C4-2B (cell line): ENCODE data around the gene ABCG5.

ENCODE experiments used
- H3K27ac ChIP-seq: fragments of 450-650 bp; 2 replicates; pipeline ENCODE4 v1.5.1; 2017
- ZFX ChIP-seq: fragments of 450-650 bp; IDR thresholded peaks from 2 replicates; pipeline ENCODE4 v1.6.1; 2017
- TF ChIP-seq, protein P1 (sequence below): fragments of 450-650 bp; conservative IDR thresholded peaks from 2 replicates; pipeline ENCODE4 v1.5.1; 2017; ENCODE audit warnings: mild to moderate bottlenecking

ABCG5 gene

DNA sequence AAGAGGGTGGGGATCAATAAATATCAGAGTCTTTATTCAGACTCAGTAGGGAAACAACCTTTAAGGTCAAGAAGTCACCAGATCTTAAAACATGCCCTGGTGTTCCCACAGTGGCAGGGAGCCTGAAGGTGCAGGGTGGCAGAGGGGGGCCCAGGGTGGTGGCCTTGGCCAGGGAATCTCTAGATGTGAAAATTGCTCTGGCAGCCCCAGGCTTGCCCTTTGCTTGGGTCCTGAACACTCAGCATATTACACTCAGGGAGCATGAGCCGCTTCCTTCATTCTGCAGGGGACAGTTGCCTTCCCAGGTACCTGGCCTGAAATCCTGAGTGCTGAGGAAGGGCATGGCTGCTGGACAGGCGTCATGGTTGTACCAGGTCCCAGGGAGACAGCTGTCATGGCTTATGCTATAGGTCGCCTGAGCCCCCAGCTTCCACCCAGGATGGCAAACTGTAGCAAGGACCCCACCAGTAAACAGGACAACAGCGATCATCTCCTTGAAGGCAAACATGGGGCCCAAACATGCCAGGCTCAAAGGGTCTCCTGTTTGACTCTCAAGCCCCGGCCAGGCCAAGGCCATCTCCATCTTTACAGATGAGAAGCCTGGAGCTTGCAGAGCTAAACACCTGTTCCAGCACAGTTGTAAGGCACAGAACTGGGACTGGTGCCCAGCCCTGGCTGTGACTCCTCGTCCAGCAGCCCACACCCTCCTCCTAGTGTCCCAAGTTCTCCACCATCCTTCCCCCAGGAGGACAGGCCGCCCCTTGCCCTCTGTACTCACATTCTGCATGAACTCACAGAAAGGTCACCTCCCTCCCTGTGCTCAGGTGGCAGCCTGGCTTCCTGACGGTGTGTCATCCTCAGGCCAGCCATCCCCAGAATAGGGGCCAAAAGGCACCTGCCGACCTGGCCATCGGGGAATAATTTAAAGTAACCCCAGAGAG is 14.8 kb upstream of the ABCG5 start:
- no peak overlapping the region for H3K27ac ChIP-seq
- TF ChIP-seq, protein P1, sequence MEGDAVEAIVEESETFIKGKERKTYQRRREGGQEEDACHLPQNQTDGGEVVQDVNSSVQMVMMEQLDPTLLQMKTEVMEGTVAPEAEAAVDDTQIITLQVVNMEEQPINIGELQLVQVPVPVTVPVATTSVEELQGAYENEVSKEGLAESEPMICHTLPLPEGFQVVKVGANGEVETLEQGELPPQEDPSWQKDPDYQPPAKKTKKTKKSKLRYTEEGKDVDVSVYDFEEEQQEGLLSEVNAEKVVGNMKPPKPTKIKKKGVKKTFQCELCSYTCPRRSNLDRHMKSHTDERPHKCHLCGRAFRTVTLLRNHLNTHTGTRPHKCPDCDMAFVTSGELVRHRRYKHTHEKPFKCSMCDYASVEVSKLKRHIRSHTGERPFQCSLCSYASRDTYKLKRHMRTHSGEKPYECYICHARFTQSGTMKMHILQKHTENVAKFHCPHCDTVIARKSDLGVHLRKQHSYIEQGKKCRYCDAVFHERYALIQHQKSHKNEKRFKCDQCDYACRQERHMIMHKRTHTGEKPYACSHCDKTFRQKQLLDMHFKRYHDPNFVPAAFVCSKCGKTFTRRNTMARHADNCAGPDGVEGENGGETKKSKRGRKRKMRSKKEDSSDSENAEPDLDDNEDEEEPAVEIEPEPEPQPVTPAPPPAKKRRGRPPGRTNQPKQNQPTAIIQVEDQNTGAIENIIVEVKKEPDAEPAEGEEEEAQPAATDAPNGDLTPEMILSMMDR, result no peak
- no peak for TF ChIP-seq ZFX

- no peak overlapping the region for H3K27ac ChIP-seq
- TF ChIP-seq, protein P1, result no peak
- no peak for TF ChIP-seq ZFX
Observed at GRCh38 chr2:43852196-43852730, 13.6 kb upstream of the ABCG5 start.

GRCh38 chr2:43851011-43851980 is 12.7 kb upstream of the ABCG5 start:
- no peak for TF ChIP-seq ZFX
- TF ChIP-seq, protein P1, result no peak

GRCh38 chr2:43848214-43848613 is 9.6 kb upstream of the ABCG5 start:
- TF ChIP-seq, protein P1, result no peak
- TF ChIP-seq ZFX, result no peak

More at GRCh38 chr2:43851011-43851980, 12.7 kb upstream of the ABCG5 start:
- no peak overlapping the region for H3K27ac ChIP-seq

DNA sequence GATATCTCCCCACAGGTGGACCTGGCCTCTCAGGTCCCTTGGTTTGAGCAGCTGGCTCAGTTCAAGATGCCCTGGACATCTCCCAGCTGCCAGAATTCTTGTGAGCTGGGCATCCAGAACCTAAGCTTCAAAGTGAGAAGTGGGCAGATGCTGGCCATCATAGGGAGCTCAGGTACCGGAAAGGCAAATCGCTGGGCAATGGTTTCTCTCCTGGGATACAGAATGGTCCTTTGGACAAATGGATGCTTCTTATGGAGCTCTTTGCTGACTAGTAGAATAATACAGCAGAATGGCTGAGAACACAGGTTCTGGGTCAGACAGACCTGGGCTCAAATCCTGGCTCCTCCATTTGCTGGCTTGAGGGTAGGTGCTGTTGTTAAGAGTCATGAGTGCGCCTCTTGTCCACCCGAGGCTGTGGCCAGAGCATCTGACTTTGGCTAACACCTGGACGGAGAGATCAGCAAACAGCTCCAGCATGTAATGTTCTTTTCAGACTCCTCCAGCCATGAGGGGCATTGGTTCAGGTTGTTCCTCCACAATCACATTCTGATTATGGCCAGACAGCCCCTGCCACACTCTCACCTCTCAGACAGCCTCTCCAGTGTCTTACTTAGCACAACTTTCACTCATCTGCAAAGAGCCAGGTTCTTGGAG is 7.6 kb upstream of the ABCG5 start:
- TF ChIP-seq, protein P1, result no peak
- TF ChIP-seq ZFX, result no peak
- H3K27ac ChIP-seq, result no peak overlapping the region

More at GRCh38 chr2:43848214-43848613, 9.6 kb upstream of the ABCG5 start:
- H3K27ac ChIP-seq, result no peak overlapping the region

DNA sequence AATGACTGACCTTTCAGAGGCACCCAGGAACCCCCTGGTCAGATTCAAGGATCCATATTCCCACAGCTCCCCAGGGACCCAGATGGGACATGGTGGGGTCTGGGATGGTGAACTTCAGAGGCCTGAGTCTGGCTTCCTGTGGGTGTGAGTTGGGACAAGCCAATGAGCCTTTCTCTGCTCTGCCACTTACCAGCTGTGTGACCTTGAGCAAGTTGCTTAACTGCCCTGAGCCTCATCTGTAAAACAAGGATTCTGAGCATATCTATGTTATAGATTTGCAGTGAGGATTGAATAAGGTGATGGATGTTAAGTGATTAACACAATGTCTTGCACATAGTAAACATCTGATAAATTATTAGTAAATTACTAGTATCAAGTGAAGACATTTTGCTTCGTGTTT is 6.5 kb upstream of the ABCG5 start:
- TF ChIP-seq ZFX, result no peak
- TF ChIP-seq, protein P1, result no peak
- H3K27ac ChIP-seq, result no peak overlapping the region
